Body of pancreas (tissue), 4 donors: ENCODE measurements around the gene POLR3K. TPM values are rescaled to one million over a fixed set of nuclear protein-coding genes. Genes with fewer than 3 reads are reported as not detected.
A peak's percentile ranks its signal among the peaks of the same experiment; 100 is the strongest.

Experiments used
- ATAC-seq: fragments of 150-250 bp; one replicate; pipeline ENCODE4 v1.9.1; 2016
- DNase-seq, 4 donors: peaks; one replicate each; pipeline ENCODE4 v3.0.0-alpha.2; 2019
- H3K27ac ChIP-seq, 4 donors: fragments of 200-600 bp; sonication (generic); 1 replicate in 3 of 4; 2 replicates in 1 of 4; pipeline versions ENCODE4 v1.5.1 to v1.6.1; 2016 to 2019; ENCODE audit warnings: mild to moderate bottlenecking in 1 of 4, mixed read lengths in 1 of 4, moderate library complexity in 1 of 4
- H3K27me3 ChIP-seq, 2 donors: fragments of 200-600 bp; sonication (generic); one replicate each; pipeline ENCODE4 v1.6.0; 2016; ENCODE audit warnings: mild to moderate bottlenecking in 1 of 2
- H3K36me3 ChIP-seq, 2 donors: fragments of 200-600 bp; sonication (generic); replicated peaks in 1 of 2; 2 replicates each; pipeline ENCODE4 v1.5.1; 2016; ENCODE audit warnings: low read depth in 2 of 2; ENCODE audit not compliant: insufficient read depth in 1 of 2
- H3K4me1 ChIP-seq: fragments of 200-600 bp; sonication (generic); one replicate; pipeline ENCODE4 v1.6.0; 2016
- H3K4me3 ChIP-seq, 2 donors: fragments of 200-600 bp; sonication (generic); 1 replicate in 1 of 2; 2 replicates in 1 of 2; pipeline ENCODE4 v1.5.1; 2016 to 2019
- H3K9me3 ChIP-seq, 3 donors: fragments of 200-600 bp; sonication (generic); 1 replicate in 2 of 3; 2 replicates in 1 of 3; pipeline ENCODE4 v1.5.1; 2016
- CTCF ChIP-seq, 7 experiments: fragments of 450-650 bp in 4 of 7; fragments of 200-600 bp in 3 of 7; sonication (generic) in 3 of 7; IDR thresholded peaks; one replicate each; pipeline ENCODE4 v1.5.1; 2016 to 2019; ENCODE audit warnings: antibody characterized with exemption in 7 of 7
- POLR2A ChIP-seq, 3 donors: fragments of 450-650 bp; IDR thresholded peaks; one replicate each; pipeline ENCODE4 v1.6.1; 2016; ENCODE audit warnings: antibody characterized with exemption in 3 of 3, mild to moderate bottlenecking in 2 of 3
- WGBS, 2 donors: methylation state at CpG; one replicate each; pipeline ENCODE4 v1.1.5; 2017; 5-methylcytosine and 5-hydroxymethylcytosine counted together
- intact Hi-C: fragments of 100-400 bp; cut with DNase I; formaldehyde crosslinking; loops from one replicate; pipeline ENCODE4 v1.15.1; 2023
- total RNA-seq, 2 donors: library from RNA; depleted of rRNA; stranded (reverse); fragments of >200 nt; gene quantifications; one replicate each; pipeline ENCODE4 v1.1.0, GENCODE V29; 2016

The POLR3K gene
- total RNA-seq, 2 donors from 2014 or later: 2.6 to 5.6 TPM

GRCh38 chr16:97822-98221 is 44.4 kb upstream of the POLR3K start:
- H3K27me3 ChIP-seq: no peaks in the 10 kb centered on the region
- no peaks in the 10 kb centered on the region for H3K9me3 ChIP-seq
- 83 to 88% methylated on average over 4 to 8 of the region's 8 CpGs for WGBS, 2 donors
- no peak for TF ChIP-seq POLR2A (IDR thresholded peaks at IDR 0.05)
- no peak for TF ChIP-seq CTCF (IDR thresholded peaks at IDR 0.05)
- H3K4me1 ChIP-seq: peaks cover 3% of the 10 kb centered on the region
- ATAC-seq (no peak), DNase-seq (no peak)
- intact Hi-C loops: no loop called here
- H3K27ac ChIP-seq: no peak overlapping the region
- no peak overlapping the region for H3K4me3 ChIP-seq
- H3K36me3 ChIP-seq: peaks cover 0 to 1% of the 10 kb centered on the region in 2 donors

GRCh38 chr16:96935-97381 is 43.5 kb upstream of the POLR3K start:
- Histone ChIP-seq H3K9me3 (no peaks in the 10 kb centered on the region), H3K27me3 (no peaks in the 10 kb centered on the region), H3K27ac (no peak overlapping the region), H3K4me1 (peaks cover 4% of the 10 kb centered on the region), H3K36me3 (peaks cover 0 to 1% of the 10 kb centered on the region in 2 donors), H3K4me3 (no peak overlapping the region)
- intact Hi-C loops: no loop called here
- TF ChIP-seq CTCF (IDR thresholded peaks at IDR 0.05) (peak; percentile 97 to 100 (median 99)), POLR2A (IDR thresholded peaks at IDR 0.05) (no peak)
- ATAC-seq (peak; percentile 94), DNase-seq (peak; percentile 88 to 93 (median 90))
- 9 to 12% methylated on average over 8 to 11 of the region's 11 CpGs for WGBS, 2 donors

GRCh38 chr16:94918-95265 is 41.5 kb upstream of the POLR3K start:
- Histone ChIP-seq H3K4me1 (peaks cover 15% of the 10 kb centered on the region), H3K9me3 (no peaks in the 10 kb centered on the region), H3K36me3 (peaks cover 0 to 1% of the 10 kb centered on the region in 2 donors), H3K27ac (no peak overlapping the region), H3K27me3 (no peaks in the 10 kb centered on the region), H3K4me3 (no peak overlapping the region)
- intact Hi-C loops: no loop called here
- DNase-seq (no peak), ATAC-seq (no peak)
- 91 to 92% methylated on average over 5 of the region's 5 CpGs for WGBS, 2 donors
- TF ChIP-seq CTCF (IDR thresholded peaks at IDR 0.05) (no peak), POLR2A (IDR thresholded peaks at IDR 0.05) (no peak)

GRCh38 chr16:92431-93339 is 39.3 kb upstream of the POLR3K start:
- H3K27me3 ChIP-seq: no peaks in the 10 kb centered on the region
- whole genome bisulfite sequencing, 2 donors: 80 to 91% methylated on average over 11 to 15 of the region's 15 CpGs
- ATAC-seq: no peak
- DNase-seq: no peak
- no peak overlapping the region for H3K27ac ChIP-seq
- no peak overlapping the region for H3K4me3 ChIP-seq
- intact Hi-C loops: no loop called here
- peaks cover 16% of the 10 kb centered on the region for H3K4me1 ChIP-seq
- no peaks in the 10 kb centered on the region for H3K9me3 ChIP-seq
- TF ChIP-seq POLR2A (IDR thresholded peaks at IDR 0.05) (no peak), CTCF (IDR thresholded peaks at IDR 0.05) (no peak)
- no peaks in the 10 kb centered on the region for H3K36me3 ChIP-seq
